Activated naive CD4-positive, alpha-beta T cell treated with Interleukin-2 at 50 U/mL for 16 hours (primary cell): ENCODE results near the gene C3orf33.
"Not testable (repeated sequence)": the region's sequence is repeated elsewhere in the genome, so short reads cannot be mapped to it uniquely, and the experiment has no call there.

Experiments
- DNase-seq: peaks from one replicate; pipeline ENCODE4 v3.0.0-alpha.2; 2020

The C3orf33 gene, protein sequence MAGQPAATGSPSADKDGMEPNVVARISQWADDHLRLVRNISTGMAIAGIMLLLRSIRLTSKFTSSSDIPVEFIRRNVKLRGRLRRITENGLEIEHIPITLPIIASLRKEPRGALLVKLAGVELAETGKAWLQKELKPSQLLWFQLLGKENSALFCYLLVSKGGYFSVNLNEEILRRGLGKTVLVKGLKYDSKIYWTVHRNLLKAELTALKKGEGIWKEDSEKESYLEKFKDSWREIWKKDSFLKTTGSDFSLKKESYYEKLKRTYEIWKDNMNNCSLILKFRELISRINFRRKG

DNA sequence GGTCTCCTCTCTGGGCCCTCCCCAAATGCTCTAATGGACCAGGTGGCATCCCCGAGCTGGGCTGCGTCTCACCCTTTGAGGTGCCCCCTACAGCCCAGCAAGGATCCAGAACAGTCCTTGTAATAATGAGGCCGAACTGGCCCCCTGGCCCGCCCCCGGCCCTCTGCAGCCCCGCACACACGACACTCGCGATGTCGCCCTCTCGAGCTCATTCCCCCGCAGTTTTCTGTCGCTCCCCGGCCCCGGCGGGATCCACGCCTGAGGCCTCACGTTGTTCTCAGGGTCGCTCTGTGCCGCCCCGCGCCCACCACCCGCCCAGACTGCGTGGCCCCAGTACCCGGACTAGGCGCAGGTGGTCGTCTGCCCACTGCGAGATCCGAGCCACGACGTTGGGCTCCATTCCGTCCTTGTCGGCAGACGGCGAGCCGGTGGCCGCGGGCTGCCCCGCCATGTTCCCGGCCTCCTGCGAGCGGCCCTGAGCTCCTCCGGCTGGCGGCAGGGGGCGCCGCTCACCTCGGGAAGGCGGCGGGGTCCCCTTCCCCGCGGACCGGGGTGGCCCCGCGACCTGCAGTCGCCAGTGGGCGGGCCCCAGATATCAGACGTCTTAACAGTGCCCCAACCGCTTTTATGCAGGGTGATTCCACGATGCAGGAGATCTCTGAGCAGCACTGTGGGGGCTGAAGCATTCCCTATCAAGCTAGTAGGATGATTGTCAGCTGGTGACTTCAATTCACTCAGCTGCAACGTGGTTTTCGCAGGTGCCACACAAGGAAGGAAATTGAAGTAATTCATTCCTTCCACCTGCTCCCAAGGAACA is at the start of gene C3orf33:
Gene C3orf33 (minus strand): TSS at position 477 of the 817 bp plus-strand sequence. CDS start 26 bp downstream, at position 451.
- peak; percentile 79 for DNase-seq

DNA sequence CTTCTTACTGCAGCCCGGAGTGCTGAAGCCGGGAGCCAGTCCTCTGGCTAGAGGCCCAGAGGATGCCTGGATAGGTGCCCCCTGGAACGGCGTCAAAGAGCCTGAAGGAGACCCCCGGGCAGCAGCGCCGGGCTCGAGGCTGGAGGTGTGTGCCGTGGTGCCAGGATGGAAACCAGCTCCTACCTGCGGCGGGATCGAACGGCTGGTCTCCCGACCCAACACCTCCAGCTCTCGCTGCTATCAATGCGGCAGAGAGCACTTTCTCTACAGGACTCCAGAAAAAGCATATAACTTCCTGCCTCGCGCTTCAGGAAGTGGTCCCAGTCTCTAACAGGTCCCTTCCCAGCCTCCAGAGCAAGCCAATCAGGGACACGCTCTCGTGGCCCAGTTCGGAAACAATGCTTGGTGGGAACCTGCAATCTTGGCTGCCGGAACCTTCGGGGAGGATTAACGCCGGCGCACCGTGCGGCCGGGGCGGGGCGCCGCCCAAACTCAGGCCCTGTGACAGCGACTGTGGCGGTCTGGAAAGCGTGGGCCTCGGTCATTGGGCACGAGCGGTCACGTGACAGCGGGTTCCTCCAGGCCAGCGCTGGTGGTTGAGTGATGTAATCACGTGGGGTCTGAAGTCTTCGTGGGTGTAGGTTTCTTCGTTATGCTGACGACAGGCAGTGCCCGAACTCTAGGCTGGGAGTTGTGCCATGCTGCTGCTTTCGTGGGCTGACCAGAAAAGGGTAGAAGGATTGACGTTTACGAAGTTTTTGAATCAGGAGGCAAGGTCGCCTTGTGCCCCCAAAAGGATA is 48.3 kb upstream of the C3orf33 start, which contains the start of gene SLC33A1:
Gene SLC33A1 (minus strand): TSS at position 287 of the 800 bp plus-strand sequence. CDS start 430 bp downstream, outside the sequence.
- DNase-seq: peak; percentile 99

DNA sequence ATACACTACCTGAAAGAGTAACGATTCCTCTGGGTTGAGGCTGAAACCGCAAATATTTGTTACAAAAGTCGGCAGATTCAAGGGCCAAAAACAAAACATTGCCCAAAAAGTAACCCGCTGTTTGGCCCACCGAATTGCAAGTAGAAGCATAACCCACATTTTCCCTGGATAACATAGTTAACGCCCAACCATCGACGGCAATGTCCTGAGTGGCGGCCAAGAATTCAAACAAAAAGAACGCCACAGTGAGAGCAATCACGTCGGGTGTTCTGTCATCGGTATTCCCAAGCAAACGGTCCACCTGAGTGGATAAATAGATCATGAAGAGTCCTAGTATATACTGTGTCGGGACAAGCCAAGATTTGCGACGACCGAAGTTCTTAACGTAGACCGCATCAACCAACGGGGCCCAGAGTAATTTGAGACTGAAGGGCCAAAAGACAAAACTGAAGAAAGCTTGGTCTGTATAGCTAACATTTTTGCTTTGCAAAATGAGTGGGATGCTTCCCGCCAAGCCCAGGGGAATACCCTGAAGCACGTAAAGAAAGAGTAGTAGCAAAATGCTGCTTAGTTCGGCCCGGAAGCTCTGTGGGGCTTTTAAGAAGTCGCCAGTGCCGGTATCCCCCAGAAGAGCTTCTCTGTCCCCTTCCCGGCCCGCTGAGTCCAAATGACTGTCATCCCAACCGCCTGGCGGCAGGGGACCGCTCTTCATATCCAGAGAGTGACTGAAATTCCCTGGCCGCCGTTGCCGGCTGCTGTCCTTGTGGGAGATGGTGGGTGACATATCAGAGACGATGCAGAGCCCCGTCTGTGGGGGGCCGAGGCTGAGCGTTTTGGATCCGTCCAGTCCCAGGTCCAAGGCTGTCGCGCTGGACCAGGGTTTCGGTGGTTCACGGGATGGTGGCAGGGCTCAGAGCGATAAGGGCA is 47.4 kb upstream of the C3orf33 start:
- DNase-seq: peak; percentile 40

DNA sequence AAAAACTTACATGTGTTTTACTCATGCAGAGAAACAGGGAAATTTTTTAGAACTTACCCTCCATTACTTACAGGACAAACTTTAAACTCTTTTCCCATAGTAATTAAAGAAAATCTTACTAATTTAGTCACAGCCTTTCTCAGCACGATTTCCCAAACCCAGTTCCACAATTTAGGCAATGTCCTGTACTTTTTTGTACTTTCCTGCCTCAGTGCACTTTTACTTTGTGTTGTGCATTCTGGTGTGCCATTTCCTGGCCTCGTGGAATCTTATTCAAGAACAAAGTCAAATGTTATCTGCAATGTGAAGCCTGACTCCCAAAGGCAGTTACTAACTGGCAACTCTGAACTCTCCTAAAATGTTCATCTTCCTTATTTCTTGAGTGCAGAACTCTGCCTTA is 46.3 kb upstream of the C3orf33 start:
- DNase-seq: no peak

DNA sequence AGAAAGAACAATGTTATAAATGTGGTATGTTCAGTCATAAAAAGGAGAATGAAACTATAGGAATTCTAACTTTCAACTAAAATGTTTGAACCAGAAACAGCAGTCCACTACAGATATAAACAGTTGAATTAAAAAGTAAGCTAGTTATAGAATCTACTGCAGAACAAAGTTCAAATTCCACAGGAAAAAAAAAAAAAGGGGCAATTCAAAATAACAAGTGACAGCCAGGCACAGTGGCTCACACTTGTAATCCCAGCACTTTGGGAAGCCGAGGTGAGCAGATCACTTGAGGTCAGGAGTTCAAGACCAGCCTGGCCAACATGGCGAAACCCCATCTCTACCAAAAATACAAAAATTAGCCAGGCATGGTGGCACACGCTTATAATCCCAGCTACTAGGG is 43.3 kb upstream of the C3orf33 start:
- DNase-seq: not testable (repeated sequence)

DNA sequence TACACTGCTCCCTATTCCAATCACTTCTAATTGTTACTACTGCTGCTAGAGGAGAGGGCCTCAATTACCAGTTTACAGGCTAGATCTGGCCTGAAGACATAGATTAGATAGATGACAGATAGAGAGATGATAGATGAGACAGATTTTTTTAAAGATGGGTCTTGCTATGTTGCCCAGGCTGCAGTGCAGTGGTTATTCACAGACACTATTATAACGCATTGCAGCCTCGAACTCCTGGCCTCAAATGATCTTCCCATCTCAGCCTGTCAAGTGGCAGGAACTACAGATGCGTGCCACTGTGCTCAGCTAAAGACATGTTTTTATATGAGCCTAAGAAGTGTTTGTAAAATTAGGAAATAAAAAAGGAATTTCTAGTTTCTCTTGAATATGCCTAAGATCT is 41.9 kb upstream of the C3orf33 start:
- DNase-seq: no peak

DNA sequence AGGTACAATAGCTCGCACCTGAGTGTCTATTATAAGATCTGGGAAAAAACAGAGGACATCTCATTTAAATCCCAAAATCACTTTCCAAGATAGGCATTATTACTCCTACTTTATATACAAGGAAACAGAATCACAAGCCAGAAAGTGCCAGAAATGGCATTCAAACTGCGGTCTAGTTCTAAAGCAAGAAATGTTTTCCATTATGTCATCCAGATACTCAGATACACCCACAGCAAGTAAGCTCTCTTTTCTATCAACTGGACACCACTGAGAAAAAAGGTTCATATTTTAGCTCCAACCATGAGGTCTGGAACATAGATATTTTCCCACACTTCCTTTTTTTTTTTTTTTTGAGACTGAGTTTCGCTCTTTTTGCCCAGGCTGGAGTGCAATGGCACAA is 40.0 kb upstream of the C3orf33 start:
- DNase-seq: no peak

DNA sequence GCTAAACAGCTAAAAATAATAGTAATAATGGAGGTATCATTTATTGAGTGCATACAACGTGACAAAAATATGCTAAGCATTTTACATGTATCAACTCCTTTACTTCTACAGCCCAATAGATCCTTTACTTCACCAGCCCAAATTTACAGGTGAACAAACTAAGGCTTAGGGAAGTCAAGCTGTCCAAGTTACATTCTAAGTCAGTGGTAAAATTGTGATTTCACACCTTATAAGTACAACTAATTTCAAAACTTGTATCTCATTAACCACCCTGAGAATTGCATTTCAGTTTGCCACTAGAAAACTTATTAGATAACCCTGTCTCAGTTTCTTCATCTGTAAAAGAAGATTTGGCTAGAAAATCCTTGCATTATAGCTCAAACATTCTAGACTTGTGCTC is 37.5 kb upstream of the C3orf33 start:
- no peak for DNase-seq

DNA sequence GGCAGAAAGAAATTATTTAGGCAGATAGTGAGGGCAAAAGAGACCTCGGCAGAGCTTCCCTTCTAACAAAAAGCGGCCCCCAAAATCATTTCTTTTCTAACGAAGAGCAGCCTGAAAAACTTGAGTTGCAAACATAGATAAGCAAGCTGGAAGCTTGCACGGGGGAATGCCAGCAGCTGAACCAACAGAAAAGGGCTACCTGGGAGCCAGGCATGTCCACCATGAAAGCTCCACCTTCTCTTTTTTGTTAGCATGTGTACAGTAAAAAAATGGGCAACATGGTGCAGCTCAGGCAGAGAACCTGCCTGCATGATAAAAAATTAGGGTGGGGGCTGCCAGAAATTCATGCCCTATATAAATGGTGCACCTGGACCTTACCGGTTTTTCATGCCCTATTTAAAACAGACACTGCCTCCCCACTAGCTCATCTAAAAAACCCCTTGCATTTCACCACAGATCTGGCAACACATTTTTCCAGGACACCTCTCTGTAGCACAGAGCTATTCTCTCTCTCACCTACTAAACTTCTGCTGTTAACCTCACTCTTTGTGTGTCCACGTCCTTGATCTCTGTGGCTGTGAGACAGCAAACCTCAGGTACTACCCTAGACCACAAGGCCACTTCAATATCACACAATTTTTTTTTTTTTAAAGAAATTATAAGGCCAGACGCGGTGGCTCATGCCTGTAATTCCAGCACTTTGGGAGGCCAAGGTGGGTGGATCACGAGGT is 29.4 kb upstream of the C3orf33 start:
- DNase-seq: no peak

DNA sequence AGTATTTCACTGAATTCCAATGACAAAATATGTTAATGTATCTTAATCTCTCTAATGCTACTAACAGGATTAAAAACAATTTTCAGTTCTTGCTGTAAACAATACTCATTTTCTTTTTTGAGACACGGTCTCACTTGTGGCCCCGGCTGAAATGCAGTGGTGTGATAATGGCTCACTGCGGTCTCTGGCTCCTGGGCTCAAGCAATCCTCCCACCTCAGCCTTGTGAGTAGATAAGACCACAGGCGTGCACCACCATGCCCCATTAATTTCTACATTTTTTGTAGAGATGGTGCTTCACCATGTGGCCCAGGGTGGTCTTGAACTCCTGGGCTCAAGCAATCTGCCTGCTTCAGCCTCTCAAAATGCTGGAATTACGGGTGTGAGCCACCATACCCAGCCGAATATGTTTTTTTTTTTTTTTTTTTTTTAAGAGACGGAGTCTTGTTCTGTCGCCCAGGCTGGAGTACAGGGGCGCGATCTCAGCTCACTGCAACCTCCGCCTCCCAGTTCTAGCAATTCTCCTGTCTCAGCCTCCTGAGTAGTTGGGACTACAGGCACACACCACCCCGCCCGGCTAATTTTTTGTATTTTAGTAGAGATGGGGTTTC is 22.5 kb upstream of the C3orf33 start:
- DNase-seq: not testable (repeated sequence)

DNA sequence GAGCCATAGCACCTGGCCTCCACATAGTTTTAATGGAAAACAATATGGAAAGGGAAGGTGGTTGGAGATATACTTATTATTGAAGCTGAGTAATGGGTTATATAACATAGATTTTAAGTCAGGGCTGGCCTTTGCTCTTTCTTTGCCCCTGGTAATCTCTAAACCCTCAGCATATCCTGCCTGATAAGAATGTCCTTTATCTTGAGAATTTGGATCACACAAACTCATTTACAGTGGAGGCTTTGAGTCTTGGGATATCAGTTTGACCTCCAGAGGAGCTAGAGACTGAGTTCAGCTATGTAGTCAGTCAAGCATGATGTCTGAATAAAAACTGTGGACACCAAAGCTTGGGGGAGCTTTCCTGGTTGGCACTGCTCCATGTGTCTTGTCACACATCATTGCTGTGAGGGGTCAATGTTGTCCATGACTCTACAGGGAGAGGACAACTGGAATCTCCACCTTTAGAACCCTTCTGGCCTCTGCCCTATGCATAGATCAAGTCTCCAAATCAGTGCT is 9.0 kb upstream of the C3orf33 start:
- DNase-seq: no peak

DNA sequence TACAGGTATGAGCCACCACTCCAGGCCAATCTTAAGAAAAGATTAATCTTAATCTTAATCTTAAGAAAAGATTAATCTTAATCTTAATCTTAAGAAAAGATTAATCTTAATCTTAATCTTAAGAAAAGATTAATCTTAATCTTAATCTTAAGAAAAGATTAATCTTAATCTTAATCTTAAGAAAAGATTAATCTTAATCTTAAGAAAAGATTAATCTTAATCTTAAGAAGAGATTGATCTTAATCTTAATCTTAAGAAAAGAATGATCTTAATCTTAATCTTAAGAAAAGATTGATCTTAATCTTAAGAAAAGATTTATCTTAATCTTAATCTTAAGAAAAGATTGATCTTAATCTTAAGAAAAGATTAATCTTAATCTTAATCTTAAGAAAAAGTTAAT is 7.1 kb upstream of the C3orf33 start:
- not testable (repeated sequence) for DNase-seq

DNA sequence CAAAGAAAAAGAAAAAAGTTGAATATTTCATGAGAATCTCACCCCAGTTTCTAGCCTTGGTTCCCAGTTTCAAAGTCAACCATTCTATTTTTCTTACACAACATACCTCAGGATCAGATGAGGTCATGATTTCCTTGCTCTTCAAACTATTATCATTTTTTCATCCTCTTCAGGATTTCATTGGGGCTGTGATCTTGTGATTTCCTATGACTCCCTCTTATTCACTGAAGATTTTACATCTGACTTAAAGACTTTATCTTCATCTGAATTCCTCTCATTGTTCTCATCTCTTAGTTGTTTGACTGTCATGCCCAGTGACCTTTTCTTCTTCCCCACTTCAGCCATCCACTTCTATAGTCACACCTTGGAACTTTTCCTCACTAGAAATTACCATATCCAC is 3.1 kb upstream of the C3orf33 start:
- no peak for DNase-seq

DNA sequence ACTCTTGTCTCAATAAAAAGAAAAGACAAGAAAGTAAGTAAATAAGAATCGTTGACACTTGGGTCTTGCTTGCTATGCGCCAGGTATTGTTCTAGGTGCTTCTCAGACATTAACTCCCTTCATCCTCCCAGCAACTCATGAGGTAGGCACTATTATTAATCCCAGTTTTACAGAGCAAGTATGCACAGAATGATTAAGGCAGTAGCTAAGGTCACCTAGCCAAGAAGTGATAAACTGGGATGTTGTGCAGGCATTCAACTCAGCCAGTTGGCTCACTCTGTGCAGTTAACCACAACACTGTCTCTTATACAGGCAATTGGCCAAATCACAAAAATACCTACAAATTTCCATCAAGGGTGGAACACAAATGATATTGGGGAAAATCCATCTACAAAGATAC is 1.7 kb upstream of the C3orf33 start:
- DNase-seq: no peak

DNA sequence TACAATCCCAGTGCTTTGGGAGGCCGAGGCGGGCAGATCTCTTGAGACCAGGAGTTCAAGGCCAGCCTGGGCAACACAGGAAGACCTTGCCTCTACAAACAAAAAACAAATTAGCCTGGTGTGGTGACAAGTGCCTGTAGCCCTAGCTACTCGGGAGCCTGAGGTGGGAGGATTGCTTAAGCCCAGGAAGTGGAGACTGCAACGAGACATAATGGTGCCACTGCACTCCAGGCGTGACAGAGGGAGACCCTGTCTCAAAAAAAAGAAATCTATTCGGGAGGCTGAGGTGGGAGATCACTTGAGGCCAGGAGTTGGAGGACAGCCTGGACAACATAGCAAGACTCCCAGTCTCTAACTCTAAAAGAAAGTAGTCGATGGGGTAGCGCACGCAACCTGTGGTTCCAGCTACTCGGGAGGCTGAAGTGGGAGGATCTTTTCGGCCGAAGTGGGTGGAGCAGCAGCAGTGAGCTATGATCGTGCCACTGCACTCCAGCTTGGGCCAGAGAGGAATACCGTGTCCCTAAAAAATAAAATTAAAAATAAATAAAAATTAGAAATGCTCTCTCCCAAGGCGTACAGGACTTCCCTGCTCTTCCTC is 775 bp downstream of the C3orf33 start:
- no peak for DNase-seq

DNA sequence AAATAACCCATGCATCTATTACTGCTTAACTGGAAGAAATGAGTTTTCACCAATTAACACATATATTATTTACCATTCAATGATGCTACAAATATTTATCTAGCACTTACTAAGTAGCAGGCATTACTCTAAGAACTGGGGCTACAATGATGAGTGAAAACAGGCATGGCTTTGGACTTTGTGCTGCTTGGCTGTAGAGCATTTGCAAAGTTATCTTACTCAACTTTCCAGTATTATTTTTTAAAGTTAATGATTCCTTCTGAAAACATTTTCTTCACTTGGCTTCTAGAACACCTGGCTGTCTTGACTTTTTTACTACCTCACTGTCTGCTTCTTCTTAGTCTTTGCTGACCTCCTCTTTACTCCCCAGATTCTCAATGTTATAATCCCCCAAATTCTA is 1.8 kb downstream of the C3orf33 start:
- DNase-seq: no peak

DNA sequence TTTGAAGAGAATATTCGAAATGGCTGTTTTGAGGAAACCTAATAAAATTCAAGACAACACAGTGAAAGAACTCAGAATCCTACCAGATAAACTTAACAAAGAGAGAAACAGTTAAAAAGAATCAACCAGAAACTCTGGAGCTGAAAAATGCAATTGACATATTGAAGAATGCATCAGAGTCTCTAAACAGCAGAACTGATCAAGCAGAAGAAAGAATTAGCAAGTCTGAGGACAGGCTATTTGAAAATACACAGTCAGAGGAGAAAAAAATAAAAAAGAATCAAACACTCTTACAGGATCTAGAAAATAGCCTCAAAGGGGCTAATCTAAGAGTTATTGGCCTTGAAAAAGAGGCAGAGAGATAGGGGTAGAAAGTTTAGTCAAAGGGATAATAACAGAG is 13.5 kb downstream of the C3orf33 start:
- no peak for DNase-seq

DNA sequence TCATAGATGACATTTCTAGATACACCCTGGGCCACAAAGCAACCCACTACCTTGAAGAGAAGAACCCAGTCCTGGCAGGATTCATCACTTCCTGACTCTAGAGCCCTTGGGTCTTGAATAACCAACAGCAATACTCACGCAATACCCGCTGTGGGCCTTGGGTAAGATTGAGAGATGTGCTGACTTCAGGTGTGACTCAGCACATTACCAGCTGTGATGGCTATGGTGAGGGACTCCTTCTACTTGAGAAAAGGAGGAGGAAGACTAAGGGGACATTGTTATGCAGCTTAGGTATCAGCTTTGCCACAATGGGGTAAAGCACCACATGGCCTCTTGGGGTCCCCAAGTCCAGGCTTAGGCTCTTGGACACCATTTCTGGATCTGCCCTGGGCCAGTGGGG is 14.9 kb downstream of the C3orf33 start:
- no peak for DNase-seq

DNA sequence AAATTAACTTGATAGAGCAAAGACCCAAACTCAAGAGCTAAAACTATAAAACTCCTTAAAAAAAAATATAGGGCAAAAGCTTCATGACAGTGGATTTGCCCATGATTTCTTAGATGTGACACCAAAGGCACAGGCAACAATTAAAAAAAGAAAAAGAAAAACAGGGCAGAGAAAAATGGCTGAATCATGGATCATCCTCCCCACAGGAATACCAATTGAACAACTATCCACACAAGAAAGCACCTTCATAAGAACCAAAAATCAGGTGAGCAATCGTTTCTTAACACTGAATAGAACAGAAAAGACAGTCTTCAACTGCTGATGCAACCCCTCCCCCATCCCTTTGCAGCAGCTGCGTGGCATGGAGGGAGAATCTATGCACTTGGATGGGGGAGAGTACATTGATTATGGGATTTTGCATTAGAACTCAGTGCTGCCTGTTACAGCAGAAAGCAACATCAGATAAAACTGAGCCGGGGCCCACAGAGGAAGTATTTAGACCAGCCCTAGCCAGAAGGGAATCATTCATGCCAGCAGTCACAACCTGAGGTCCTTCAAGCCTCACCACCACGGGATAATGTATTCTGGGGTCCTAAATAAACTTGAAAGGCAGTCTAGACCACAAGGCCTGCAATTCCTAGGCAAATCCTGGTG is 15.7 kb downstream of the C3orf33 start:
- no peak for DNase-seq
